Liver (tissue), 3 donors: ENCODE data around the gene GSK3A.

Experiments
- FOXA1 ChIP-seq: IDR thresholded peaks from 2 replicates; pipeline ENCODE4 v1.6.1; 2016; ENCODE audit warnings: antibody characterized with exemption
- GABPA ChIP-seq, 2 donors: IDR thresholded peaks in 1 of 2; conservative IDR thresholded peaks in 1 of 2; 2 replicates each; pipeline ENCODE4 v1.6.1; 2016; ENCODE audit warnings: antibody characterized with exemption in 2 of 2, mild to moderate bottlenecking in 1 of 2, moderate library complexity in 1 of 2
- HNF4A ChIP-seq, 2 donors: conservative IDR thresholded peaks; 2 replicates each; pipeline ENCODE4 v1.6.1; 2016; ENCODE audit warnings: antibody characterized with exemption in 2 of 2, mild to moderate bottlenecking in 2 of 2
- JUND ChIP-seq, 2 donors: IDR thresholded peaks; 2 replicates each; pipeline ENCODE4 v1.6.1; 2016; ENCODE audit warnings: antibody characterized with exemption in 2 of 2
- RAD21 ChIP-seq, 2 donors: IDR thresholded peaks; 2 replicates each; pipeline ENCODE4 v1.6.1; 2016; ENCODE audit warnings: antibody characterized with exemption in 2 of 2, mild to moderate bottlenecking in 2 of 2
- SP1 ChIP-seq: IDR thresholded peaks from 2 replicates; pipeline ENCODE4 v1.6.1; 2018; ENCODE audit warnings: antibody characterized with exemption, mild to moderate bottlenecking
- TAF1 ChIP-seq: conservative IDR thresholded peaks from 2 replicates; pipeline ENCODE4 v1.6.1; 2016; ENCODE audit warnings: antibody characterized with exemption, mild to moderate bottlenecking
- YY1 ChIP-seq: IDR thresholded peaks from 2 replicates; pipeline ENCODE4 v1.6.1; 2016; ENCODE audit warnings: antibody characterized with exemption, mild to moderate bottlenecking
- TF ChIP-seq, protein P1 (sequence below): fragments of 150-350 bp; IDR thresholded peaks from 2 replicates; pipeline ENCODE4 v1.5.1; 2017; ENCODE audit warnings: improper control_type of control experiment, low read depth, low read length; ENCODE audit not compliant: missing input control
- TF ChIP-seq, protein P2 (sequence below): IDR thresholded peaks from 2 replicates; pipeline ENCODE4 v1.6.1; 2016; ENCODE audit warnings: antibody characterized with exemption
- donor health status: healthy.
- donor health status: healthy.

DNA sequence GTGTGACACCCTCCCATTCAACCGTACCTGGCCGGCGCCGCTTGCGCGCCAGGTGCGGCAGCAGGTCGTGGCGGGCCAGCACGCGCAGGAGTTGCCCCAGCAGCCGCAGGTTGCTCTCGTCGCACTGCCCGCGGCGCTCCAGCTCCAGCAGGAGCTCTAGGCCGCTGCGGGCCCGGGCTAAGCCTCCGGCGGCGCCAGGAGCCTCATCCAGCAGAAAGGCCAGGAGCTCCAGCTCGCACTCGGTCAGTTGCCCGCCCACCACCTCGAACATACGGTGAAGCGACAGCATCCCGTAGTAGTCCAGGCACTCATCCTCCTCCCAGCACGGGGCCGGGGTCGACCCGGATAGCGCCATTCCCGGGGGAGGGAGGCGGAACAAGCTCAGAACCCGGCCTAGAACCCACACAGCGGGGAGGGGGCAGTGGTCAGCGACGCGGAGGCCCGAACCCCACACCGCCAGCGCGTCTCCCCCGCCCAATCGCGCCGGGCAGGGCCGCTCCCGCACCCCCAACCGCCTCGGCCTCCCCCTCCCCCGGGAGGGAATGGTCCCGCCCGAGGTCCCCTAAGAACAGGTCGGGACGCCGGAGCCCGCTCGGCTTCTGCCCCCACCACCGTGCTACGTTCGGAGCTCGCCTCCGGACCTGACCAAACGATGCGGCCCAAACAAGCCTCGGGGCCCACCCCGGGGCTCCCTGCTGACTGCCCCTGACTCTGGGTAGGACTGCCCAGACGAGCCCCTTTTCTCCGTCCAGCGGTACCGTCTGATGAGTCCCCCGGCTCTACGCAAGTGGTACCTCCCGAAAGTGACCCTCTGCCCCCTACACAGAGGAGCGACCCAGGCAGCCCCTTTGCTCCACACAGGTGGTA, 25.5 kb downstream of the GSK3A start:
- TF ChIP-seq FOXA1 (no peak), RAD21 (IDR thresholded peaks at IDR 0.05) (no peak), GABPA (IDR thresholded peaks at IDR 0.05 in 1 of 2, conservative IDR thresholded peaks at IDR 0.05 in 1 of 2) (no peak), YY1 (no peak), JUND (IDR thresholded peaks at IDR 0.05) (no peak), TAF1 (no peak), SP1 (no peak), HNF4A (conservative IDR thresholded peaks at IDR 0.05) (peak; percentile 17 to 50)
- TF ChIP-seq, protein P1, sequence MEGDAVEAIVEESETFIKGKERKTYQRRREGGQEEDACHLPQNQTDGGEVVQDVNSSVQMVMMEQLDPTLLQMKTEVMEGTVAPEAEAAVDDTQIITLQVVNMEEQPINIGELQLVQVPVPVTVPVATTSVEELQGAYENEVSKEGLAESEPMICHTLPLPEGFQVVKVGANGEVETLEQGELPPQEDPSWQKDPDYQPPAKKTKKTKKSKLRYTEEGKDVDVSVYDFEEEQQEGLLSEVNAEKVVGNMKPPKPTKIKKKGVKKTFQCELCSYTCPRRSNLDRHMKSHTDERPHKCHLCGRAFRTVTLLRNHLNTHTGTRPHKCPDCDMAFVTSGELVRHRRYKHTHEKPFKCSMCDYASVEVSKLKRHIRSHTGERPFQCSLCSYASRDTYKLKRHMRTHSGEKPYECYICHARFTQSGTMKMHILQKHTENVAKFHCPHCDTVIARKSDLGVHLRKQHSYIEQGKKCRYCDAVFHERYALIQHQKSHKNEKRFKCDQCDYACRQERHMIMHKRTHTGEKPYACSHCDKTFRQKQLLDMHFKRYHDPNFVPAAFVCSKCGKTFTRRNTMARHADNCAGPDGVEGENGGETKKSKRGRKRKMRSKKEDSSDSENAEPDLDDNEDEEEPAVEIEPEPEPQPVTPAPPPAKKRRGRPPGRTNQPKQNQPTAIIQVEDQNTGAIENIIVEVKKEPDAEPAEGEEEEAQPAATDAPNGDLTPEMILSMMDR = no peak
- TF ChIP-seq, protein P2, sequence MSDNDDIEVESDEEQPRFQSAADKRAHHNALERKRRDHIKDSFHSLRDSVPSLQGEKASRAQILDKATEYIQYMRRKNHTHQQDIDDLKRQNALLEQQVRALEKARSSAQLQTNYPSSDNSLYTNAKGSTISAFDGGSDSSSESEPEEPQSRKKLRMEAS = no peak
